Measurements from ENCODE around the gene EIF4H.
"Not testable (repeated sequence)": the region's sequence is repeated elsewhere in the genome, so short reads cannot be mapped to it uniquely, and the experiment has no call there.

Gene EIF4H

DNA sequence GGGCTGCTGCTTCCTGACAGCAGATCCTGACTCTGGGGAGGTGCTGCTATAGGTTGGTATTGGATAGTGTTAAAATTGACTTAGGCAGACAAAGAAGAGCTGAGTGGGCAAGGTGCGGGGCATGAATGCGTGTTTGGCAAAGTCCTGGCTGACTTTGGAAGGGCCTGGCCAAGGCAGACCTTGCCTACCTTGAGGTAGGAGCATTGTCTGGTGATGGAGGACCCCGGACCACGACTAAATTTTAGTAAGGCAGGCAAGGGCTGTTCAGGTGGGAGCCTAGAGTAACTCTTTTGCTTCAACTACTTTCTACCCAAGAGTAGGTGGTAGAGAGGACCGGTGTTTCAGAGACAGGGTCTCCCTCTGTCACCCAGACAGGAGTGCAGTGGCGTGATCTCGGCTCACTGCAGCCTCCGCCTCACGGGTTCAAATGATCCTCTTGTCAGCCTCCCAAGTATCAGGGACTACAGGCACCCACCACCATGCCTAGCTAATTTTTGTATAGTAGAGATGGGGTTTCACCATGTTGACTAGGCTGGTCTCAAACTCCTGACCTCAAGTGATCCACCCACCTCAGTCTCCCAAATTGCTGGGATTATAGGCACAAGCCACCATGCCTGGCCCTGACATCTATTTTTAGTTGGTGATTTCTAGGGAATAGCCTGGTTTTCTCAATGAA is 23.4 kb downstream of the EIF4H start:
- in situ Hi-C loops (cut with HindIII; ENCODE audit: low pct_unique_long_range_greater_than_20kb, low sequenced_read_pairs): no loop called here
- DNase-seq (ENCODE audit: low read depth in 1 of 2, low spot score in 1 of 2): no peak
- no peak for TF ChIP-seq JUND (IDR thresholded peaks at IDR 0.05; ENCODE audit: low read depth)

DNA sequence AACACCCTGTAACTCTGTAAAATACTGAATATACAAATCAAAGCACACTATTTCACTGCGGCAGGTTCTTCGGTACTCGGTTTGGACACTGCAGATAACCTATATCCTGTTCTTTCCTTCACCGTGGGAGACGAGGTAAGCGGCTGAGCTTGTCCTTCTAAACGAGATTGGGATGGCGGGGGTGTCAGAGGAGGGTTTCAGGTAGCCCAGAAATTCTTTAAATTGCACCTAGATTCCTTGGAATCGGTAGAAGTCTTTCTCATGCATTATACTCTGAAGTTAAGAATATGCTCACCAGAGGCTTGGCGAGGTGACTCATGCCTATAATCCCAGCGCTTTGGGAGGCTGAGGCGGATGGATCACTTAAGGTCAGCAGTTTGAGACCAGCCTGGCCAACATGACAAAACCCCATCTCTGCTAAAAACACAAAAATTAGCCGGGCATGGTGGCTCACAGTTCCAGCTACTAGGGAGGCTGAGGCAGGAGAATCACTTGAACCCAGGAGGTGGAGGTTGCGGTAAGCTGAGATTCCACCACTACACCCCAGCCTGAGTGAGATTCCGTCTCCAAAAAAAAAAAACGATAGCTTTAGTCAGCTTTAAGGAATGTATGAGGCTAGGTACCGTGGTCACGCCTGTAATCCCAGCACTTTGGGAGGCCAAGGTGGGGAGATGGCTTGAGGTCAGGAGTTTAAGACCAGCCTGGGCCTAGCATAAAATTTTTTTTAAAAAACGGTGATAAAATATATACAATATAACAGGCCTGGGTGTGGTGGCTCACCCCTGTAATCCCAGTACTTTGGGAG is 25.6 kb downstream of the EIF4H start:
- TF ChIP-seq JUND (IDR thresholded peaks at IDR 0.05; ENCODE audit: low read depth): no peak
- in situ Hi-C loops (cut with HindIII; ENCODE audit: low pct_unique_long_range_greater_than_20kb, low sequenced_read_pairs): no loop called here
- no peak for DNase-seq (ENCODE audit: low read depth in 1 of 2, low spot score in 1 of 2)

DNA sequence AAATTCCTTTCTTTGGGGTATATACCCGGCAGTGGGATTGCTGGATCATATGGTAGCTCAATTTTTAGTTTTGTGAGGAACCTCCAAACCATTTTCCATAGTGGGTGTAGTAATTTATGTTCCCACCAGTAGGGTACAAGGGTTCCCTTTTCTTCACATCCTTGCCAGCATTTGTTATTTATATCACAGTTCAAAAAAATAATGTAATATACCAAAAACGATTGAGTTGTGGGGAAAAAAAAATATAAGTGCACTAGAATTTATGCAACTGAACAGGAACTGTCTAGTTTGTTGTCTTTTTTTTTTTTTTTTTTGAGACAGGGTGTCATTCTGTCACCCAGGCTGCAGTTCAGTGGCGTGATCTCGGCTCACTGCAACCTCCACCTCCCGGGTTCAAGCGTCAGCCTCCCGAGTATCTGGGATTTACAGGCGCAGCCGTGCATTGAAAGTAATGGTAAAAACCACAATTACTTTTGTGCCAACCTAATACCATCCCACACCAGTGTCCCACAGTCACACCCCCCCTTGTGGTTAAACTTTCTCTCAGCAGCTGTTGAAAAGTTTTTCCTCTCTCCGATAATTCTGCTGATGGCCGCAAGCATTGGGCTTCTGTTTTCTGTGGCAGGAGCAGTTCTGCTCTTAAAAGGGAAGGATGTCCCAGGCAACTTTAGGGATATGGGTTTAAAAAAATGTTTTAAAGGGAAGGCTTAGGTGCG is 28.8 kb downstream of the EIF4H start:
- TF ChIP-seq JUND (IDR thresholded peaks at IDR 0.05; ENCODE audit: low read depth): no peak
- in situ Hi-C loops (cut with HindIII; ENCODE audit: low pct_unique_long_range_greater_than_20kb, low sequenced_read_pairs): no loop called here
- DNase-seq (ENCODE audit: low read depth in 1 of 2, low spot score in 1 of 2): peak in 1 of 2 experiments; percentile 81

DNA sequence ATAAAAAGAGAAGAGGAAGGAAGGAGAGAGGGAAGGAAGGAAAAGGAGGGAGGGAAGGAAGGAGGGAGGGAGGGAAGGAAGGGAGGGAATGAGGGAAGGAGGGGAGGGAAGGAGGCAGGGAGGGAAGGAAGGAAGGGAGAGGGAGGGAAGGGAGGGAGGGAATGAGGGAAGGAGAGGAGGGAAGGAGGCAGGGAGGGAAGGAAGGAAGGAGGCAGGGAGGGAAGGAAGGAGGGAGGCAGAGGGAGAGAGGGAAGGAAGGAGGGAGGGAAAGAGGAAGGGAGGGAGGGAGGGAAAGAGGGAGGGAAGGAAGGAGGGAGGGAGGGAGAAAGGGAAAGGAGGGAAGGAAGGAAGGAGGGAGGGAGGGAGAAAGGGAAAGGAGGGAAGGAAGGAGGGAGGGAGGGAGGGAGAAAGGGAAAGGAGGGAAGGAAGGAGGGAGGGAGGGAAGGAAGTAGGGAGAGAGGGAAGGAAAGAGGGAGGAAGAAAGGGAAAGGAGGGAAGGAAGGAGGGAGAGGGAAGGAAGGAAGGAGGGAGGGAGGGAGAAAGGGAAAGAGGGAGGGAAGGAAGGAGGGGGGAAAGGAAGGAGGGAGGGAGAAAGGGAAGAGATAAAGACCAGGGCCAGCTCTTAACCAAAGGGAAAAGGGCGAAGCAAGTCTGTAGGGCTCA is 29.9 kb downstream of the EIF4H start:
- TF ChIP-seq JUND (IDR thresholded peaks at IDR 0.05; ENCODE audit: low read depth): no peak
- no peak for DNase-seq (ENCODE audit: low read depth in 1 of 2, low spot score in 1 of 2)
- in situ Hi-C loops (cut with HindIII; ENCODE audit: low pct_unique_long_range_greater_than_20kb, low sequenced_read_pairs): no loop called here

DNA sequence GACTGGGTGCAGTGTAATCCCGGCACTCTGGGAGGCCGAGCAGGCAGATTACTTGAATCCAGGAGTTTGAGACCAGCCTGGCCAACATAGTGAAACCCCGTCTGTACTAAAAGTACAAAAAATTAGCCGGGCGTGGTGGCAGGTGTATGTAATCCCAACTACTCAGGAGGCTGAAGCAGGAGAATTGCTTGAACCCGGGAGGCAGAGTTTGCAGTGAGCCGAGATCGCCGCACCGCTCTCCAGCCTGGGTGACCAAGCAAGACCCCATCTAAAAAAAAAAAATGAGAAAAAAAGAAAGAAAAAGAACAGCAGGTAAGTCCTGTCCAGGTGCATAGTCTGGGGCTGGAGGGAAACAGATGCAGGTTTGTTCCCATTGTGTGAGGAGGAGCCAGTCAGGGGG is 31.9 kb downstream of the EIF4H start:
- DNase-seq (ENCODE audit: low read depth in 1 of 2, low spot score in 1 of 2); in situ Hi-C loops (cut with HindIII; ENCODE audit: low pct_unique_long_range_greater_than_20kb, low sequenced_read_pairs): not testable (repeated sequence)

DNA sequence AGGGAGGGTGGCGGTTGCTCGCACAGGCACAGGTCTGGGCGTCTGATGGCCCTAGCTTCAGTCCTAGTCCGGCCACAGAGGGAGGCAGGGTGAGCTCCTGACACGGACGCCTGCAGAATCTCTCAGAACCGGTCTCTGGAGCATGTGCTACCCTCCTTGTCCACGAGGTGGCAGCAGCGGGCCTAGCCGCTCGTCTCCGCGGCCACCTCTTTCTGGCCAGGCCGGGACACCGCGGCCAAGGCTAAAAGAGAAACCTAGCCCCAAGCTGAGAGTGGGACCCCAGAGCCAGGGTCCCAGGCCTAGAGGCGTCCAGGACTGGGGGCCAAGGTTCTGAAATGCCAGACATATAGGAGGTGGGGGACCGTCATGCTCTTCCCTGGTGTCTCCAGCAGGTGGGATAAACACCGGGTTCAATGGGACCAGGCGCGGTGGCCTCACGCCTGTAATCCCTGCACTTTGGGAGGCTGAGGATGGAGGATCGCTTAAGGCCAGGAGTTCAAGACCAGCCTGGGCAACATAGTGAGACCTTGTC is 32.5 kb downstream of the EIF4H start:
- in situ Hi-C loops (cut with HindIII; ENCODE audit: low pct_unique_long_range_greater_than_20kb, low sequenced_read_pairs): no loop called here
- DNase-seq (ENCODE audit: low read depth in 1 of 2, low spot score in 1 of 2): peak; percentile 81 to 86
- TF ChIP-seq JUND (IDR thresholded peaks at IDR 0.05; ENCODE audit: low read depth): no peak

DNA sequence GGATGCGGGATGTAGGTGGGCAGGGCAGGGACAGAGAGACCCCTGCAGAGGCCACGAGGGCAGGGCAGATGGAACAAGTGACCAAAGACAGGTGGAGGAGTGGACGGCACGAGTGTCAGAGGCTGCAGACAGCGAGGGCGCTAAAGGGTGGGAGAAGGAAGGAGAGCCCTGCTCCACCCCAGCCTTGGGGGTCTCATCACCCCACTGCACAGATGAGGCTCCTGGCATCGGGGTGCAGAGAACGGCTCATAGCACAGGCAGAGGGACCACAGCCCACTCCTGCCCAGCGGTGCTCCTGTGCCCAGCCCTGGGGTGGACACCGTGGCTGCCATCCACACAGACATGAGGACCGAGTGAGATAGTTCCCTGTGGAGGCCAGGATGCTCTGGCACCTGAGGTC is 33.4 kb downstream of the EIF4H start:
- DNase-seq (ENCODE audit: low read depth in 1 of 2, low spot score in 1 of 2): no peak
- in situ Hi-C loops (cut with HindIII; ENCODE audit: low pct_unique_long_range_greater_than_20kb, low sequenced_read_pairs): no loop called here
- no peak for TF ChIP-seq JUND (IDR thresholded peaks at IDR 0.05; ENCODE audit: low read depth)

DNA sequence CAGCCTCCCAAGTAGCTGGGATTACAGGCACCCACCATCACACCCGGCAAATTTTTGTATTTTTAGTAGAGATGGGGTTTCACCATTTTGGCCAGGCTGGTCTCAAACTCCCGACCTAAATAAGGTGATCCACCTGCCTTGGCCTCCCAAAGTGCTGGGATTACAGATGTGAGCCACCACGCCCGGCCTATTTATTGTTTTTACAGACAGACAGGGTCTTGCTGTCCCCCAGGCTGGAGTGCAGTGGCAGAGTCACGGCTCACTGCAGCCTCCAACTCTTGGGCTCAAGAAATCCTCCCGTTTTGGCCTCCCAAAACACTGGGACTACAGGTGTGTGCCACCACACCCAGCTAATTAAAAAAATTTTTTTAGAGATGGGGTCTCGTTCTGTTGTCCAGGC is 34.1 kb downstream of the EIF4H start:
- in situ Hi-C loops (cut with HindIII; ENCODE audit: low pct_unique_long_range_greater_than_20kb, low sequenced_read_pairs); DNase-seq (ENCODE audit: low read depth in 1 of 2, low spot score in 1 of 2): not testable (repeated sequence)

DNA sequence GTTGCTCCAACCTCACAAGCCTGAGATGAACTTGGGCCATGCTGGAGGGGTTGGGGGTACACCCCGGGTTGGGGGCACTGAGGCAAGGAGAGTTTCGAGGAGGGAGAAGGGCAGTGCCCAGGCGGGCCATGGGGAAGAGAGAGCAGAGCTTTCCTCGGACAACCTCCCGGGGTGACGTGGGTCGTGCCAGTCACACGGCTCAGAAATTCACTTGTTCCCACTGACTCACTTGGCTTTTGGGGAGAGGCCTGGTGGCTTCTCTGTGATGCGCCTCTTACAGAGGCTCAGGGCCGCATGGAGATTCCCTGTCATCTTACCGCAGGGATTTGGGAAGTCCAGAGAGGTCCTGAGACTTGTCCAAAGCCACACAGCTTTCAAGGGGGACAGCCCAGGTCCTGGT is 38.5 kb downstream of the EIF4H start:
- TF ChIP-seq JUND (IDR thresholded peaks at IDR 0.05; ENCODE audit: low read depth): no peak
- no peak for DNase-seq (ENCODE audit: low read depth in 1 of 2, low spot score in 1 of 2)
- in situ Hi-C loops (cut with HindIII; ENCODE audit: low pct_unique_long_range_greater_than_20kb, low sequenced_read_pairs): no loop called here

DNA sequence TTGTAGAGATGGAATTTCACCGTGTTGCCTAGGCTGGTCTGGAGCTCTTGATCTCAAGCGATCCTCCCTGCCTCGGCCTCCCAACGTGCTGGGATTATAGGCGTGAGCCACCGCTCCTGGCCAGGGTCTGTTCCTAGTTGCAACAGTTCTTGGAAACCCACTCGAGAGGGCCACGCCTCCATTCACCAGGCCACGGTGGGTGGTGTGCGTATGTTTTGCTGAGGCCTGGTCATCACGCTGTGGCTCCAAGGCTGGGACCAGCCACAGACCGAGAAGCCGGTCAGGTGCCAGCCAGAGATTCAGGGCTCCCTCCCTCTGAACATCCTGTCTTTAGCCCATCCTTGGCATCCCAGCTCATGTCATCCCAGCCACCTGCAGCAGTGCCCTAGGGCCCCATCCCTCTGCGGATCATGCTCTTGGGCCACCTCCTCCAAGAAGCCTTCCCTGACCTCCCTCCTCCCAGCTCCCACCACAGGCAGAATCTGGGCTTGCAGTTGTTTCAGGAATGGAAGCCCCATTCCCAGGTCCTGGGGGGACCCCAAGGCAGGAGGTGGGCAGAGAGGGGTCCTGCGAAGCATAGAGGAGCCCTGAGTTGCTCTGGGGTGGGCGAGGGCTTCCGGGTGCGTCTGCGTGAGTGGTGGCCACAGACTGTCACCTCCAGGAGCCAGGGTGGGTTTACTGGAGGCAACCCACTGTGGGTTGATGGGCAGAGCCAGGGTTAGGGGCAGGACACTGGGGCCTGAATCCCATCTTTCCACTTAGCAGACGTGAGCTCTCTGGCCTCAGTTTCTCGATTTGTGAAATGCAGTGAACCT is 40.9 kb downstream of the EIF4H start:
- DNase-seq (ENCODE audit: low read depth in 1 of 2, low spot score in 1 of 2): no peak
- TF ChIP-seq JUND (IDR thresholded peaks at IDR 0.05; ENCODE audit: low read depth): no peak
- in situ Hi-C loops (cut with HindIII; ENCODE audit: low pct_unique_long_range_greater_than_20kb, low sequenced_read_pairs): no loop called here

DNA sequence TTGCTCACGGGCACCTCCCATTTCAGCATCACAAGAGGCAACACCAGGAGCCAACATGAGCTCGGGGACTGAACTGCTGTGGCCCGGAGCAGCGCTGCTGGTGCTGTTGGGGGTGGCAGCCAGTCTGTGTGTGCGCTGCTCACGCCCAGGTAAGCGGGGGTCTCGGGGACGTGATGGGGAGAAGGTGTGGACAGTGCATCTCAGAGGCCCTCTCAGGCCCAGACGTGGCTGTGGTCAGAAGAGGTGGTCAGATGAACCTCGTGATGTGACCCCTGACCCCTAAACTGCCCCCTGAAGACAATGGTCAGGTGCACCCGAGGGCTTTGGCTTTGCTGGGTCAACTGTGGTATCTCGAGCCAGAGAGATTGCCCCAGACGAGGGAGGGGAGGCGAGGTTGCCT is 41.8 kb downstream of the EIF4H start:
- TF ChIP-seq JUND (IDR thresholded peaks at IDR 0.05; ENCODE audit: low read depth): no peak
- no peak for DNase-seq (ENCODE audit: low read depth in 1 of 2, low spot score in 1 of 2)
- in situ Hi-C loops (cut with HindIII; ENCODE audit: low pct_unique_long_range_greater_than_20kb, low sequenced_read_pairs): no loop called here

DNA sequence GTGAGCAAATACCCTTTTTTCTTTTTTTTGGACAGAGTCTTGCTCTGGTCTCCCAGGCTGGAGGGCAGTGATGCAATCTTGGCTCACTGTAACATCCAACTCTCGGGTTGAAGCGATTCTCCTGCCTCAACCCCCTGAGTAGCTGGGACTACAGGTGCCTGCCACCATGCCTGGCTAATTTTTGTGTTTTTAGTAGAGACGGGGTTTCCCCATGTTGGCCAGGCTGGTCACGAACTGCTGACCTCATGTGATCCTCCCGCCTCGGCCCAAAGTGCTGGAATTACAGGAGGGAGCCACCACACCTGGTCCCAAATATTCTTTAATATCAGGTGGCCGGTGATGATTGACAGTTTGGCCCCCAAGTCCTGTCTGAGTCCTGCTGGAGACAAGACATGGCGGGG is 42.2 kb downstream of the EIF4H start:
- no peak for DNase-seq (ENCODE audit: low read depth in 1 of 2, low spot score in 1 of 2)
- TF ChIP-seq JUND (IDR thresholded peaks at IDR 0.05; ENCODE audit: low read depth): no peak
- in situ Hi-C loops (cut with HindIII; ENCODE audit: low pct_unique_long_range_greater_than_20kb, low sequenced_read_pairs): no loop called here

All from T47D (cell line).